Measurements from ENCODE around the gene ACSL6. TPM values are rescaled to one million over a fixed set of nuclear protein-coding genes. Genes with fewer than 3 reads are reported as not detected.

ACSL6 gene
- total RNA-seq, 1 donor from 2014 or later = 2.7 TPM

DNA sequence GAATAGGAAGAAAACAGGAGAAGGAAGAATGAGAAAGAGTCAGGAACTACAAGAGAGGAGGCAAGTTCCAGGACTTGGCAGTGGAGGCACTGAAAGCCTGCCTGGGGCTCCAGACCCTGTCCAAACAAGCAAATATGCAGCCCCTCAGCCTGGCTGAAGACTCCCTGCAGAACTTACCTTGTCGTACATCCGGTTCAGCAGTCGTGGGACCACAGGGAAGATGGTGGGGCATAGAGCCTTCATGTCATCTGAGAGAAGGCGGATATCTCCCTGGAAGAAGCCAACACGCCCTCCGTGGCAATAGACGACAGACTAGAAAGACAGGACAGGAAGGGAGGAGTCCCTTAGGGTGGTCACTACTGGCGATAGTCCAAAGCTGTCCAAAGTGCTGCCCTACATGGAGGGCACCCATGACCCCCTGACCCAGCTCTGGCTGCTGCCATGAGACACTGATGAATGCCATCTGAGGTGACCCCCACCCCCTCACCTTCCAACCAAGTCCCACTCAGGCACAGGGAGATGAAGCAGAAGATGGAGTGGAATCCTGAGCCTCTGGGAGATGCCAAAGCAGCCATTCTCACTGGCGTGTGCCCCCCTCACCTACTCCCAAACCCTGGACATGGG lies 38.3 kb downstream of the ACSL6 start:
- no peaks in the 10 kb centered on the region for H3K27me3 ChIP-seq (ENCODE audit: low read depth)
- no peaks in the 10 kb centered on the region for H3K36me3 ChIP-seq
- H3K9me3 ChIP-seq (replicated peaks) = no peaks in the 10 kb centered on the region
- no peak overlapping the region for H3K4me3 ChIP-seq
- H3K27ac ChIP-seq (replicated peaks) = no peak overlapping the region
- H3K4me1 ChIP-seq = no peaks in the 10 kb centered on the region
- no peak for DNase-seq
- TF ChIP-seq, protein P1, sequence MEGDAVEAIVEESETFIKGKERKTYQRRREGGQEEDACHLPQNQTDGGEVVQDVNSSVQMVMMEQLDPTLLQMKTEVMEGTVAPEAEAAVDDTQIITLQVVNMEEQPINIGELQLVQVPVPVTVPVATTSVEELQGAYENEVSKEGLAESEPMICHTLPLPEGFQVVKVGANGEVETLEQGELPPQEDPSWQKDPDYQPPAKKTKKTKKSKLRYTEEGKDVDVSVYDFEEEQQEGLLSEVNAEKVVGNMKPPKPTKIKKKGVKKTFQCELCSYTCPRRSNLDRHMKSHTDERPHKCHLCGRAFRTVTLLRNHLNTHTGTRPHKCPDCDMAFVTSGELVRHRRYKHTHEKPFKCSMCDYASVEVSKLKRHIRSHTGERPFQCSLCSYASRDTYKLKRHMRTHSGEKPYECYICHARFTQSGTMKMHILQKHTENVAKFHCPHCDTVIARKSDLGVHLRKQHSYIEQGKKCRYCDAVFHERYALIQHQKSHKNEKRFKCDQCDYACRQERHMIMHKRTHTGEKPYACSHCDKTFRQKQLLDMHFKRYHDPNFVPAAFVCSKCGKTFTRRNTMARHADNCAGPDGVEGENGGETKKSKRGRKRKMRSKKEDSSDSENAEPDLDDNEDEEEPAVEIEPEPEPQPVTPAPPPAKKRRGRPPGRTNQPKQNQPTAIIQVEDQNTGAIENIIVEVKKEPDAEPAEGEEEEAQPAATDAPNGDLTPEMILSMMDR (IDR thresholded peaks at IDR 0.05; ENCODE audit: borderline replicate concordance) = no peak
- intact Hi-C loops (cut with micrococcal nuclease) = no loop called here

DNA sequence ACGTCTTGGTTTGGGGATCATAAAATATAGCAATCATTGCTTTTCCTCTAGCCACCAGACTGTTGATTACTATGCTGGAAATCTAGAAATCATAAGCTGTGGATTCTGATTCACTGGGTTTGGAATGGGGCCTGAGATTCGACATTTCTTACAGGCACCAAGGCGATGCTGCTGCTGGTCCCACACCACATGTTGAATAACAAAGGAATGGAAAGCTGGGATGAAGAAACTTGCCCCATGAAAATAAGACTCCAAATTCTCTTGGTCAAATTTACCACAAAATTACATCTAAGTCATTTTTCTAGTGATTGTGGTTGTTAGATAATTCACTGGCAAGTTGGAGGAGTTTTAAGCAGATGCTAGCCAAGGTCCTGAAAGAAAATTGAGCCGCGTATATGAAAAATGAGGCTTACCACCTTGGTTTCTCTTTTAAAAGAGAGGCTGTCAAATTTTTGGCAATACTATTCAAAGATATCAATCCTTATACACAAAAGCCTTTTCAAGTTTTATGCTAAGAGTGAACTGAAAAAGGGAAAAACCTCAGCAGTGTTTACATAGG lies 43.0 kb downstream of the ACSL6 start:
- no peaks in the 10 kb centered on the region for H3K4me1 ChIP-seq
- H3K9me3 ChIP-seq (replicated peaks) = no peaks in the 10 kb centered on the region
- TF ChIP-seq, protein P1 (IDR thresholded peaks at IDR 0.05; ENCODE audit: borderline replicate concordance) = no peak
- no peak for DNase-seq
- no peak overlapping the region for H3K4me3 ChIP-seq
- H3K36me3 ChIP-seq = no peaks in the 10 kb centered on the region
- no peak overlapping the region for H3K27ac ChIP-seq (replicated peaks)
- intact Hi-C loops (cut with micrococcal nuclease) = no loop called here
- H3K27me3 ChIP-seq (ENCODE audit: low read depth) = no peaks in the 10 kb centered on the region

DNA sequence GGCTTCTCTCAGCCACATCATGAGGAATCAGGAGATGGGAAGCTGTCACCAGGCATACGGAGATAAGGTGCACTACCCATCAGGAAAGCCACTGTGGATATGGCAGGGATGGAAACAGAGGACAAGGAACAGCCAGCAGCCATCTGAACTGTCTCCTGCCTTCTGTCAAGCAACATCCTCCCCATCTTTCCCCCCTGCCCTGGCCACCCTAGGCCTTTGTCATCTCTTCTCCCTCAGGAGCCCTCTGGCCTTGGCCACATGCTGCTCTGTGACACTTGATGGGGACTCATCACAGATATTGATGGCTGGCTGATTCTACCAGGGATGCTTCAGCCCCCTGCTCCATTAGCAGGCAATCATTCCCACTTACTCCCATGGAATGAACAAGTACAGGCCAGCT lies 44.9 kb downstream of the ACSL6 start:
- H3K27me3 ChIP-seq (ENCODE audit: low read depth) = no peaks in the 10 kb centered on the region
- intact Hi-C loops (cut with micrococcal nuclease) = no loop called here
- no peak overlapping the region for H3K27ac ChIP-seq (replicated peaks)
- H3K4me3 ChIP-seq = no peak overlapping the region
- H3K36me3 ChIP-seq = no peaks in the 10 kb centered on the region
- DNase-seq = no peak
- no peaks in the 10 kb centered on the region for H3K9me3 ChIP-seq (replicated peaks)
- TF ChIP-seq, protein P1 (IDR thresholded peaks at IDR 0.05; ENCODE audit: borderline replicate concordance) = no peak
- H3K4me1 ChIP-seq = no peaks in the 10 kb centered on the region

DNA sequence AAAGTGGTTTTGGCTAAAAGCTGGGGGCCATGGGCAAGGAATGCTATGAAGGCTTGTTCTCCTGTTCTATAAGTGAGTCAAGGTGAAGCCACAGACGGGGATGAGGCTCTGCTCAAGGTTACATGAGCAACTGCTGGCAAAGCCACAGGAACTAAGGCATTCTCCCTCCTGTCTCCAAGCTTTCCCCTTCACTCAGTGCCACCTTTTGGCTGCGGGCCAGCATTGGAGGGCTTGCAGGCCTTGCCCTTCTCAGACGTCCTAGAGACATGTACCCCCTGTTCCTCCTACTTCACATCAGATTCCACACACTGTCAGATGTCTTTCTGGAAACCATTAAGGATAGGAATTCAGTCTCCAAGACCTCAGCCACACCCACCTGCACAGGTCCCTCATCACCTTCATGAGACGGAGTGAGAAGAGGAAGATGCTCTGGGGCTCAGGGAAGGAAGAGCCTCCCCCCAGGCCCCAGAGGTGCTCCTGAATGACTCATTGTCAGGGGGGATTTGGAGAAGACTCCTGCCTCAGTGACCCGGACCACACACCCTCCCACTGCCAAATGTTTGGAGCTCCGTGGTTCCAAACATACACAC lies 45.5 kb downstream of the ACSL6 start:
- intact Hi-C loops (cut with micrococcal nuclease) = no loop called here
- H3K9me3 ChIP-seq (replicated peaks) = no peaks in the 10 kb centered on the region
- H3K27ac ChIP-seq (replicated peaks) = no peak overlapping the region
- TF ChIP-seq, protein P1 (IDR thresholded peaks at IDR 0.05; ENCODE audit: borderline replicate concordance) = no peak
- no peaks in the 10 kb centered on the region for H3K4me1 ChIP-seq
- H3K27me3 ChIP-seq (ENCODE audit: low read depth) = no peaks in the 10 kb centered on the region
- H3K4me3 ChIP-seq = no peak overlapping the region
- H3K36me3 ChIP-seq = no peaks in the 10 kb centered on the region
- DNase-seq = no peak

DNA sequence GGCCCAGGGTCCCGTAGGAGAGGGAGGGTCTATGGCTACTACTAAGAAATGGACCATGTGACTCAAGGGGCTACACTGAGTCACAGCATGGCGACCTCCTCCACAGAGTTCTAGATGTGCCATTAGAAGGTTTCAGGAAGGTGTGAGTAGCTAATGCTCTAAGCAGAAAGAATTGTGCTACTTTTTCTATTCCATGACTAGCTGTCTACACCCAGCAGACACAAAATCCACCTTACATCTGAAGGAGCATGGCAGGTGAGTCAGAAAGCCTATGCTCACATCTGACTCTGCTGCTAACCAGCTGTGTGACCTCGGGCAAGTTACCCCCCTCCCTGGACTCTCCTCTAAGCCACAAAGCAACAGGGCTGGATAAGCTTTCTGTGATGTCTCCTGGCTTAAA lies 51.6 kb downstream of the ACSL6 start:
- no peaks in the 10 kb centered on the region for H3K36me3 ChIP-seq
- no peak for DNase-seq
- no peaks in the 10 kb centered on the region for H3K27me3 ChIP-seq (ENCODE audit: low read depth)
- H3K4me3 ChIP-seq = no peak overlapping the region
- H3K9me3 ChIP-seq (replicated peaks) = no peaks in the 10 kb centered on the region
- no peaks in the 10 kb centered on the region for H3K4me1 ChIP-seq
- no peak overlapping the region for H3K27ac ChIP-seq (replicated peaks)
- intact Hi-C loops (cut with micrococcal nuclease) = no loop called here
- TF ChIP-seq, protein P1 (IDR thresholded peaks at IDR 0.05; ENCODE audit: borderline replicate concordance) = no peak
